ENCODE measurements around the gene ANP32B.
"Not testable (repeated sequence)": the region's sequence is repeated elsewhere in the genome, so short reads cannot be mapped to it uniquely, and the experiment has no call there.

Gene ANP32B

GRCh38 chr9:97945470-97945869 is 37.7 kb upstream of the ANP32B start:
- H3K9me3 ChIP-seq (ENCODE audit: control insufficient read depth, insufficient read depth, low read depth, low read length); H3K36me3 ChIP-seq (ENCODE audit: control insufficient read depth, insufficient read depth, low read length); H3K4me1 ChIP-seq (ENCODE audit: control insufficient read depth, insufficient read depth, low read length); H3K27ac ChIP-seq (ENCODE audit: low read depth, low read length); H3K9ac ChIP-seq (ENCODE audit: low read length); H3K4me3 ChIP-seq (ENCODE audit: low read depth, low read length): not testable (repeated sequence)
- peaks cover 44% of the 10 kb centered on the region for H3K27me3 ChIP-seq (ENCODE audit: control insufficient read depth, insufficient read depth, low read length)

GRCh38 chr9:97947094-97947493 is 36.0 kb upstream of the ANP32B start:
- H3K4me1 ChIP-seq (ENCODE audit: control insufficient read depth, insufficient read depth, low read length); H3K9me3 ChIP-seq (ENCODE audit: control insufficient read depth, insufficient read depth, low read depth, low read length); H3K9ac ChIP-seq (ENCODE audit: low read length); H3K36me3 ChIP-seq (ENCODE audit: control insufficient read depth, insufficient read depth, low read length); H3K27ac ChIP-seq (ENCODE audit: low read depth, low read length); H3K4me3 ChIP-seq (ENCODE audit: low read depth, low read length): not testable (repeated sequence)
- H3K27me3 ChIP-seq (ENCODE audit: control insufficient read depth, insufficient read depth, low read length), result peaks cover 28% of the 10 kb centered on the region

GRCh38 chr9:97950873-97951272 is 32.3 kb upstream of the ANP32B start:
- H3K27ac ChIP-seq (ENCODE audit: low read depth, low read length); H3K9ac ChIP-seq (ENCODE audit: low read length): not testable (repeated sequence)

GRCh38 chr9:97954550-97954989 is 28.6 kb upstream of the ANP32B start:
- Histone ChIP-seq H3K27ac (ENCODE audit: low read depth, low read length) (no peak overlapping the region), H3K36me3 (ENCODE audit: control insufficient read depth, insufficient read depth, low read length) (no peaks in the 10 kb centered on the region), H3K9ac (ENCODE audit: low read length) (no peak overlapping the region), H3K9me3 (ENCODE audit: control insufficient read depth, insufficient read depth, low read depth, low read length) (peaks cover 8% of the 10 kb centered on the region), H3K27me3 (ENCODE audit: control insufficient read depth, insufficient read depth, low read length) (no peaks in the 10 kb centered on the region), H3K4me3 (ENCODE audit: low read depth, low read length) (no peak overlapping the region), H3K4me1 (ENCODE audit: control insufficient read depth, insufficient read depth, low read length) (no peaks in the 10 kb centered on the region)

More at GRCh38 chr9:97950873-97951272, 32.3 kb upstream of the ANP32B start:
- H3K36me3 ChIP-seq (ENCODE audit: control insufficient read depth, insufficient read depth, low read length); H3K4me1 ChIP-seq (ENCODE audit: control insufficient read depth, insufficient read depth, low read length); H3K9me3 ChIP-seq (ENCODE audit: control insufficient read depth, insufficient read depth, low read depth, low read length); H3K4me3 ChIP-seq (ENCODE audit: low read depth, low read length); H3K27me3 ChIP-seq (ENCODE audit: control insufficient read depth, insufficient read depth, low read length): not testable (repeated sequence)

GRCh38 chr9:97956331-97956730 is 26.8 kb upstream of the ANP32B start:
- Histone ChIP-seq H3K36me3 (ENCODE audit: control insufficient read depth, insufficient read depth, low read length) (no peaks in the 10 kb centered on the region), H3K9me3 (ENCODE audit: control insufficient read depth, insufficient read depth, low read depth, low read length) (peaks cover 2% of the 10 kb centered on the region; the same call in 1 of the 2 replicates), H3K4me1 (ENCODE audit: control insufficient read depth, insufficient read depth, low read length) (no peaks in the 10 kb centered on the region), H3K27me3 (ENCODE audit: control insufficient read depth, insufficient read depth, low read length) (no peaks in the 10 kb centered on the region), H3K4me3 (ENCODE audit: low read depth, low read length) (no peak overlapping the region), H3K27ac (ENCODE audit: low read depth, low read length) (no peak overlapping the region), H3K9ac (ENCODE audit: low read length) (no peak overlapping the region)

GRCh38 chr9:97958812-97959511 is 24.2 kb upstream of the ANP32B start:
- Histone ChIP-seq H3K9ac (ENCODE audit: low read length) (no peak overlapping the region), H3K27me3 (ENCODE audit: control insufficient read depth, insufficient read depth, low read length) (peaks cover 7% of the 10 kb centered on the region; the same call in 1 of the 2 replicates), H3K4me3 (ENCODE audit: low read depth, low read length) (no peak overlapping the region), H3K36me3 (ENCODE audit: control insufficient read depth, insufficient read depth, low read length) (no peaks in the 10 kb centered on the region), H3K27ac (ENCODE audit: low read depth, low read length) (no peak overlapping the region), H3K9me3 (ENCODE audit: control insufficient read depth, insufficient read depth, low read depth, low read length) (no peaks in the 10 kb centered on the region), H3K4me1 (ENCODE audit: control insufficient read depth, insufficient read depth, low read length) (no peaks in the 10 kb centered on the region)

- no peak overlapping the region for H3K27ac ChIP-seq (ENCODE audit: low read depth, low read length)
- no peaks in the 10 kb centered on the region for H3K36me3 ChIP-seq (ENCODE audit: control insufficient read depth, insufficient read depth, low read length)
- H3K9me3 ChIP-seq (ENCODE audit: control insufficient read depth, insufficient read depth, low read depth, low read length), result no peaks in the 10 kb centered on the region
- no peak overlapping the region for H3K4me3 ChIP-seq (ENCODE audit: low read depth, low read length)
- H3K9ac ChIP-seq (ENCODE audit: low read length), result no peak overlapping the region
- peaks cover 7% of the 10 kb centered on the region; the same call in 1 of the 2 replicates for H3K27me3 ChIP-seq (ENCODE audit: control insufficient read depth, insufficient read depth, low read length)
- H3K4me1 ChIP-seq (ENCODE audit: control insufficient read depth, insufficient read depth, low read length), result no peaks in the 10 kb centered on the region
Measured at GRCh38 chr9:97959585-97959984, 23.6 kb upstream of the ANP32B start.

- not testable (repeated sequence) for H3K9ac ChIP-seq (ENCODE audit: low read length); H3K4me1 ChIP-seq (ENCODE audit: control insufficient read depth, insufficient read depth, low read length); H3K27ac ChIP-seq (ENCODE audit: low read depth, low read length); H3K36me3 ChIP-seq (ENCODE audit: control insufficient read depth, insufficient read depth, low read length); H3K4me3 ChIP-seq (ENCODE audit: low read depth, low read length); H3K9me3 ChIP-seq (ENCODE audit: control insufficient read depth, insufficient read depth, low read depth, low read length)
- peaks cover 14% of the 10 kb centered on the region; the same call in 1 of the 2 replicates for H3K27me3 ChIP-seq (ENCODE audit: control insufficient read depth, insufficient read depth, low read length)
Measured at GRCh38 chr9:97960678-97961328, 22.3 kb upstream of the ANP32B start.

GRCh38 chr9:97961361-97961760 is 21.8 kb upstream of the ANP32B start:
- no peaks in the 10 kb centered on the region for H3K36me3 ChIP-seq (ENCODE audit: control insufficient read depth, insufficient read depth, low read length)
- H3K27me3 ChIP-seq (ENCODE audit: control insufficient read depth, insufficient read depth, low read length), result peaks cover 14% of the 10 kb centered on the region; the same call in 1 of the 2 replicates
- no peak overlapping the region for H3K4me3 ChIP-seq (ENCODE audit: low read depth, low read length)
- H3K4me1 ChIP-seq (ENCODE audit: control insufficient read depth, insufficient read depth, low read length), result no peaks in the 10 kb centered on the region
- H3K27ac ChIP-seq (ENCODE audit: low read depth, low read length), result no peak overlapping the region
- no peaks in the 10 kb centered on the region for H3K9me3 ChIP-seq (ENCODE audit: control insufficient read depth, insufficient read depth, low read depth, low read length)
- no peak overlapping the region for H3K9ac ChIP-seq (ENCODE audit: low read length)

GRCh38 chr9:97962136-97962535 is 21.0 kb upstream of the ANP32B start:
- Histone ChIP-seq H3K4me3 (ENCODE audit: low read depth, low read length) (no peak overlapping the region), H3K27me3 (ENCODE audit: control insufficient read depth, insufficient read depth, low read length) (peaks cover 14% of the 10 kb centered on the region; the same call in 1 of the 2 replicates), H3K9me3 (ENCODE audit: control insufficient read depth, insufficient read depth, low read depth, low read length) (no peaks in the 10 kb centered on the region), H3K36me3 (ENCODE audit: control insufficient read depth, insufficient read depth, low read length) (no peaks in the 10 kb centered on the region), H3K4me1 (ENCODE audit: control insufficient read depth, insufficient read depth, low read length) (no peaks in the 10 kb centered on the region), H3K27ac (ENCODE audit: low read depth, low read length) (no peak overlapping the region), H3K9ac (ENCODE audit: low read length) (no peak overlapping the region)

GRCh38 chr9:97962575-97962974 is 20.6 kb upstream of the ANP32B start:
- no peak overlapping the region for H3K4me3 ChIP-seq (ENCODE audit: low read depth, low read length)
- H3K9ac ChIP-seq (ENCODE audit: low read length), result no peak overlapping the region
- no peaks in the 10 kb centered on the region for H3K9me3 ChIP-seq (ENCODE audit: control insufficient read depth, insufficient read depth, low read depth, low read length)
- no peak overlapping the region for H3K27ac ChIP-seq (ENCODE audit: low read depth, low read length)
- H3K27me3 ChIP-seq (ENCODE audit: control insufficient read depth, insufficient read depth, low read length), result peaks cover 15% of the 10 kb centered on the region
- H3K4me1 ChIP-seq (ENCODE audit: control insufficient read depth, insufficient read depth, low read length), result no peaks in the 10 kb centered on the region
- H3K36me3 ChIP-seq (ENCODE audit: control insufficient read depth, insufficient read depth, low read length), result no peaks in the 10 kb centered on the region
